GM12878 (cell line): ENCODE data around the gene KLRK1. TPM values are rescaled to one million over a fixed set of nuclear protein-coding genes. Genes with fewer than 3 reads are reported as not detected.

Experiments
- ATAC-seq: fragments of 200-7000 bp; cut with Tn5 transposase; 3 replicates; pipeline ENCODE4 v1.9.1; 2020; ENCODE audit warnings: mild to moderate bottlenecking, moderate library complexity
- BruUV-seq: library from RNA; stranded (reverse); fragments of 400-500 nt; replicated peaks from 2 replicates; lab custom pipeline; 2021; lab: Mats Ljungman, UMichigan
- CTCF ChIA-PET: fragments of 300-600 bp; sonication (Branson Sonifier 250); formaldehyde crosslinking; extraction: SDS; loops from one replicate; lab custom pipeline; 2021; ENCODE audit warnings: inconsistent platforms; lab: Yijun Ruan, JAX
- POLR2A ChIA-PET: fragments of 350-600 bp; formaldehyde crosslinking; extraction: SDS; loops from one replicate; lab custom pipeline; 2021; ENCODE audit warnings: inconsistent platforms; lab: Charles Lee
- RAD21 ChIA-PET: fragments of 300-600 bp; sonication (Branson Sonifier 250); formaldehyde crosslinking; loops from one replicate; lab custom pipeline; 2023; ENCODE audit warnings: antibody characterized with exemption; ENCODE audit not compliant: unreplicated experiment; lab: Charles Lee
- SMC1A ChIA-PET: fragments of 300-600 bp; sonication (Branson Sonifier 250); formaldehyde crosslinking; loops from one replicate; lab custom pipeline; 2023; ENCODE audit not compliant: unreplicated experiment, uncharacterized antibody; lab: Charles Lee
- DNase-seq: peaks from one replicate; pipeline ENCODE4 v3.0.0-alpha.2; 2011; ENCODE audit warnings: low read depth, low spot score
- FAIRE-seq: peaks from 3 replicates; lab custom pipeline; 2011; peaks lifted over from hg19 to GRCh38; lab: Jason Lieb, UNC
- H2AFZ ChIP-seq: 2 replicates; pipeline ENCODE4 v1.6.0; 2011; ENCODE audit warnings: low read depth, low read length, control low read depth; ENCODE audit not compliant: control insufficient read depth
- H3K27ac ChIP-seq: 2 replicates; pipeline ENCODE4 v1.5.1; 2011; ENCODE audit warnings: control low read depth; ENCODE audit not compliant: control insufficient read depth, insufficient read depth
- H3K27me3 ChIP-seq, 2 experiments: replicated peaks in 1 of 2; 2 replicates each; pipeline versions ENCODE4 v1.6.0 to v1.6.1; 2011; ENCODE audit warnings: low read length in 1 of 2; ENCODE audit not compliant: control insufficient read depth in 2 of 2, insufficient read depth in 2 of 2
- H3K36me3 ChIP-seq, 2 experiments: 2 replicates each; pipeline ENCODE4 v1.5.1; 2011; ENCODE audit warnings: low read length in 1 of 2; ENCODE audit not compliant: control insufficient read depth in 2 of 2, insufficient read depth in 2 of 2
- H3K4me1 ChIP-seq: 2 replicates; pipeline ENCODE4 v1.6.1; 2011; ENCODE audit warnings: mild to moderate bottlenecking, low read length, moderate library complexity, mixed read lengths; ENCODE audit not compliant: control insufficient read depth, insufficient read depth
- H3K4me2 ChIP-seq: 2 replicates; pipeline ENCODE4 v1.6.0; 2011; ENCODE audit warnings: control low read depth; ENCODE audit not compliant: control insufficient read depth, insufficient read depth
- H3K4me3 ChIP-seq: fragments of 200-600 bp; sonication (generic); 2 replicates; pipeline ENCODE4 v1.5.1; 2016
- H3K79me2 ChIP-seq: 2 replicates; pipeline ENCODE4 v1.6.0; 2011; ENCODE audit warnings: low read length; ENCODE audit not compliant: control insufficient read depth, insufficient read depth
- H3K9ac ChIP-seq: 2 replicates; pipeline ENCODE4 v1.8.0; 2011; ENCODE audit warnings: low read length, control low read depth, mixed read lengths; ENCODE audit not compliant: control insufficient read depth, insufficient read depth
- H3K9me3 ChIP-seq: replicated peaks from 3 replicates; pipeline ENCODE4 v1.5.1; 2011; ENCODE audit warnings: mild to moderate bottlenecking, low read length; ENCODE audit not compliant: control insufficient read depth, insufficient read depth
- H4K20me1 ChIP-seq: 2 replicates; pipeline ENCODE4 v1.6.0; 2011; ENCODE audit not compliant: control insufficient read depth, insufficient read depth
- BHLHE40 ChIP-seq, 2 experiments: fragments of 450-650 bp in 1 of 2; IDR thresholded peaks; 2 replicates each; pipeline ENCODE4 v1.6.1; 2011 to 2017; ENCODE audit warnings: low read depth in 2 of 2, borderline replicate concordance in 1 of 2, improper control_type of control experiment in 1 of 2, low read length in 1 of 2, mild to moderate bottlenecking in 1 of 2
- CBFB ChIP-seq: IDR thresholded peaks from 2 replicates; pipeline ENCODE4 v1.6.1; 2016; ENCODE audit warnings: antibody characterized with exemption, low read depth
- CTCF ChIP-seq, 3 experiments: IDR thresholded peaks in 2 of 3; conservative IDR thresholded peaks in 1 of 3; 2 replicates each; pipeline ENCODE4 v1.5.1; 2011; ENCODE audit warnings: low read depth in 3 of 3, low read length in 3 of 3, mild to moderate bottlenecking in 3 of 3, control low read depth in 2 of 3, moderate library complexity in 2 of 3, inconsistent platforms in 1 of 3, mixed read lengths in 1 of 3; ENCODE audit not compliant: control insufficient read depth in 2 of 3, insufficient read depth in 1 of 3; ENCODE audit errors: extremely low read depth in 1 of 3
- FOXM1 ChIP-seq: IDR thresholded peaks from 2 replicates; pipeline ENCODE4 v1.6.1; 2012; ENCODE audit warnings: low read depth, mild to moderate bottlenecking, inconsistent platforms, low read length, moderate library complexity
- HDGF ChIP-seq: fragments of 450-650 bp; IDR thresholded peaks from 2 replicates; pipeline ENCODE4 v1.6.1; 2016; ENCODE audit warnings: antibody characterized with exemption
- MXI1 ChIP-seq: fragments of 150-350 bp; IDR thresholded peaks from 2 replicates; pipeline ENCODE4 v1.6.1; 2011; ENCODE audit warnings: low read depth, mild to moderate bottlenecking, inconsistent platforms, low read length, improper control_type of control experiment
- POLR2A ChIP-seq: IDR thresholded peaks from 2 replicates; pipeline ENCODE4 v1.6.1; 2011; ENCODE audit warnings: low read depth, mild to moderate bottlenecking, low read length
- POLR2AphosphoS5 ChIP-seq: IDR thresholded peaks from 2 replicates; pipeline ENCODE4 v1.6.1; 2011; ENCODE audit warnings: mild to moderate bottlenecking, low read length, inconsistent platforms
- POU2F2 ChIP-seq: IDR thresholded peaks from 3 replicates; pipeline ENCODE4 v1.6.1; 2011; ENCODE audit warnings: low read depth, mild to moderate bottlenecking, low read length, borderline replicate concordance
- STAT1 ChIP-seq: fragments of 450-650 bp; conservative IDR thresholded peaks from 2 replicates; pipeline ENCODE4 v1.6.1; 2014; ENCODE audit warnings: antibody characterized with exemption, mild to moderate bottlenecking
- USF1 ChIP-seq: IDR thresholded peaks from 2 replicates; pipeline ENCODE4 v1.6.1; 2011; ENCODE audit warnings: borderline replicate concordance, low read depth, mild to moderate bottlenecking, moderate library complexity, mixed read lengths, low read length; ENCODE audit not compliant: insufficient read depth; ENCODE audit errors: extremely low read length
- WGBS: methylation state at CpG from one replicate; pipeline ENCODE4 v1.1.6; 2016; ENCODE audit warnings: low lambda C conversion rate; ENCODE audit not compliant: insufficient replicate concordance, insufficient coverage; ENCODE audit errors: missing lambda C conversion rate; 5-methylcytosine and 5-hydroxymethylcytosine counted together
- in situ Hi-C: fragments of 300-500 bp; cut with MboI; formaldehyde crosslinking; loops from 9 replicates; pipeline ENCODE4 v1.14.3; 2018; ENCODE audit warnings: mixed read lengths
- intact Hi-C: fragments of 100-400 bp; cut with micrococcal nuclease; formaldehyde crosslinking; loops from one replicate; pipeline ENCODE4 v1.14.2; 2022; ENCODE audit not compliant: unreplicated experiment
- polyA plus RNA-seq, 11 experiments: library from polyadenylated mRNA; depleted of rRNA in 4 of 11; unstranded in 6 of 11; stranded (reverse) in 5 of 11; fragments of >200 nt; fragmentation: Nextera tagmentation in 4 of 11; fragmentation: Illumina TruSeq in 1 of 11; extraction: Ambion mirVana in 4 of 11; extraction: Trizol in 1 of 11; gene quantifications; 1 replicate in 1 of 11; 2 replicates in 10 of 11; pipeline versions ENCODE4 v1.2.1 to v1.2.3, GENCODE V29; 2011 to 2016; ENCODE audit warnings: inconsistent platforms in 2 of 11, missing spikeins in 2 of 11, low read depth in 1 of 11
- total RNA-seq, 4 experiments: library from RNA; depleted of rRNA in 3 of 4; stranded (reverse); fragments of >200 nt in 3 of 4; fragmentation: Illumina TruSeq in 1 of 4; extraction: Trizol in 1 of 4; gene quantifications; 2 replicates each; pipeline versions ENCODE4 v1.2.1 to v1.2.3, GENCODE V29; 2013 to 2021

The KLRK1 gene
- total and polyA plus RNA-seq, 10 of the 15 experiments (the other 5 are each of a cell fraction or from before 2014, with no cell fraction given) = 0.27 to 2.0 (median 0.99) TPM

GRCh38 chr12:10354502-10354901 is 35.3 kb downstream of the KLRK1 start:
- DNase-seq (no peak), FAIRE-seq (no peak)
- Histone ChIP-seq H3K9me3 (no peaks in the 10 kb centered on the region; the same call in 2 of the 3 replicates), H3K36me3 (no peaks in the 10 kb centered on the region), H3K27ac (no peak overlapping the region), H3K4me3 (no peak overlapping the region), H3K9ac (no peak overlapping the region)
- RAD21 ChIA-PET = no interaction called here
- BruUV-seq = no TSS peak
- TF ChIP-seq POU2F2 (no peak), BHLHE40 (IDR thresholded peaks at IDR 0.05; ENCODE audit: borderline replicate concordance in 1 of 2, low read depth in 2 of 2, low read length in 1 of 2) (no peak), MXI1 (no peak), STAT1 (no peak), USF1 (no peak), HDGF (no peak), POLR2AphosphoS5 (no peak), CBFB (no peak), POLR2A (no peak), CTCF (IDR thresholded peaks at IDR 0.05 in 2 of 3, conservative IDR thresholded peaks at IDR 0.05 in 1 of 3; ENCODE audit: control insufficient read depth in 2 of 3, extremely low read depth in 1 of 3, insufficient read depth in 1 of 3, low read depth in 3 of 3, low read length in 3 of 3) (no peak), FOXM1 (no peak)
- TF ChIP-seq, all 136 proteins: peak for 0
- Histone ChIP-seq H3K27me3 (no peaks in the 10 kb centered on the region), H3K4me1 (no peaks in the 10 kb centered on the region), H3K79me2 (no peaks in the 10 kb centered on the region), H3K4me2 (no peak overlapping the region), H4K20me1 (no peaks in the 10 kb centered on the region), H2AFZ (no peak overlapping the region)
- WGBS = 3% methylated on average over 2 of the region's 2 CpGs
- CTCF ChIA-PET = no interaction called here
- in situ Hi-C loops (no loop called here), intact Hi-C loops (no loop called here)
- SMC1A ChIA-PET = no interaction called here
- no peak for ATAC-seq
- POLR2A ChIA-PET = no interaction called here
